Epithelial cell of esophagus (primary cell): ENCODE measurements around the gene CDK14.

ENCODE experiments used
- DNase-seq: peaks from one replicate; pipeline ENCODE4 v3.0.0; 2010; ENCODE audit warnings: low read depth
- H3K4me3 ChIP-seq: 2 replicates; pipeline ENCODE4 v1.5.1; 2011; ENCODE audit warnings: mild to moderate bottlenecking, low read length, control low read depth
- CTCF ChIP-seq: IDR thresholded peaks from 2 replicates; pipeline ENCODE4 v1.5.1; 2011; ENCODE audit warnings: low read depth, mild to moderate bottlenecking, low read length, control low read depth, inconsistent platforms; ENCODE audit not compliant: insufficient read depth; ENCODE audit errors: missing control alignments

The CDK14 gene

GRCh38 chr7:90903841-90904240 lies 307.7 kb downstream of the CDK14 start:
- DNase-seq = no peak
- no peak for TF ChIP-seq CTCF
- H3K4me3 ChIP-seq = no peak overlapping the region

- DNase-seq = peak; percentile 48
- TF ChIP-seq CTCF = no peak
- no peak overlapping the region for H3K4me3 ChIP-seq
Measured at GRCh38 chr7:90910136-90910535, 314.0 kb downstream of the CDK14 start.

- DNase-seq = no peak
- no peak for TF ChIP-seq CTCF
- H3K4me3 ChIP-seq = no peak overlapping the region
Measured at GRCh38 chr7:90916319-90916718, 320.2 kb downstream of the CDK14 start.

- no peak for TF ChIP-seq CTCF
- no peak for DNase-seq
- H3K4me3 ChIP-seq = no peak overlapping the region
Measured at GRCh38 chr7:90917539-90917938, 321.4 kb downstream of the CDK14 start.

- no peak overlapping the region for H3K4me3 ChIP-seq
- TF ChIP-seq CTCF = no peak
- DNase-seq = no peak
Measured at GRCh38 chr7:90918303-90918702, 322.2 kb downstream of the CDK14 start.

- no peak overlapping the region for H3K4me3 ChIP-seq
- no peak for TF ChIP-seq CTCF
- DNase-seq = no peak
Measured at GRCh38 chr7:90919816-90920215, 323.7 kb downstream of the CDK14 start.

- DNase-seq = peak; percentile 75
- no peak overlapping the region for H3K4me3 ChIP-seq
- no peak for TF ChIP-seq CTCF
Measured at GRCh38 chr7:90920336-90920735, 324.2 kb downstream of the CDK14 start.
